GM10266 (cell line): ENCODE results near the gene ALKBH7.

ENCODE experiments used
- DNase-seq: peaks from one replicate; pipeline ENCODE4 v3.0.0; 2012; ENCODE audit errors: extremely low spot score
- TF ChIP-seq, protein P1 (sequence below): IDR thresholded peaks from 2 replicates; pipeline ENCODE4 v1.5.1; 2012; ENCODE audit warnings: mild to moderate bottlenecking, low read depth; ENCODE audit not compliant: control insufficient read depth, insufficient read depth; ENCODE audit errors: missing control alignments

Gene ALKBH7

DNA sequence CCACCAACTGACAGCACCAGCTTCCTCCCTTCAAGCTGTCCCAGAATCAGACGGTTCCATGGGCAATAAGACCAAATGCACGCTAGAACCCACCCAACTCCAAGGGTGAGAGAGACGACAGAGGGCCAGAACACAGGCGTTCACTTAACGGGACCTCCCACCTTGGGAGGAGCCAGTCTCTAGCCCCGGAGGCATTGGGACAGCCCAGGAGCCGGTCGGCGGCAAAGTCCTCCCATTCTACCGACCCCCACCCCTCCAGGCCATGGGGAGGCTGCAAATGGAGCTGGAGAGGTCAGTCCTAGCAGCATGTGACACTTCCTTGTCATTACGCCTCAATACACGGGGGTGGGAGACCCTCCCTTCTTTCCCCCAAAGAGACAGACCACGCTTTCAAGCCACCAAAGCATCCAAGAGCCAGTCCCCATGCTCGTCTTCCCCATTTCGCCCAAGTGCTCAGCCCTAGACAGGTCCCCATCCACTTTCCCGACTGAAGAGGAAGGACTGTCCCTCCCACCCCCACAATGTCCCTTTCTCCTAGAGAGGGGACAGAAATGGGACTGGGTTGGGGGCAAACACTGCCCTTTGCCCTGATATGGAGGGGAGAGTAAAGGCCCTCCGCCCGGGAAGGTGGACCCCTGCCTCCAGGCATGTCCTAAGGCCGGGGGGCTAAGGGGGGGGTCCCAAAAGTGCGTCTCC lies 51.1 kb downstream of the ALKBH7 start:
- TF ChIP-seq, protein P1, sequence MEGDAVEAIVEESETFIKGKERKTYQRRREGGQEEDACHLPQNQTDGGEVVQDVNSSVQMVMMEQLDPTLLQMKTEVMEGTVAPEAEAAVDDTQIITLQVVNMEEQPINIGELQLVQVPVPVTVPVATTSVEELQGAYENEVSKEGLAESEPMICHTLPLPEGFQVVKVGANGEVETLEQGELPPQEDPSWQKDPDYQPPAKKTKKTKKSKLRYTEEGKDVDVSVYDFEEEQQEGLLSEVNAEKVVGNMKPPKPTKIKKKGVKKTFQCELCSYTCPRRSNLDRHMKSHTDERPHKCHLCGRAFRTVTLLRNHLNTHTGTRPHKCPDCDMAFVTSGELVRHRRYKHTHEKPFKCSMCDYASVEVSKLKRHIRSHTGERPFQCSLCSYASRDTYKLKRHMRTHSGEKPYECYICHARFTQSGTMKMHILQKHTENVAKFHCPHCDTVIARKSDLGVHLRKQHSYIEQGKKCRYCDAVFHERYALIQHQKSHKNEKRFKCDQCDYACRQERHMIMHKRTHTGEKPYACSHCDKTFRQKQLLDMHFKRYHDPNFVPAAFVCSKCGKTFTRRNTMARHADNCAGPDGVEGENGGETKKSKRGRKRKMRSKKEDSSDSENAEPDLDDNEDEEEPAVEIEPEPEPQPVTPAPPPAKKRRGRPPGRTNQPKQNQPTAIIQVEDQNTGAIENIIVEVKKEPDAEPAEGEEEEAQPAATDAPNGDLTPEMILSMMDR: no peak
- DNase-seq: peak; percentile 76

DNA sequence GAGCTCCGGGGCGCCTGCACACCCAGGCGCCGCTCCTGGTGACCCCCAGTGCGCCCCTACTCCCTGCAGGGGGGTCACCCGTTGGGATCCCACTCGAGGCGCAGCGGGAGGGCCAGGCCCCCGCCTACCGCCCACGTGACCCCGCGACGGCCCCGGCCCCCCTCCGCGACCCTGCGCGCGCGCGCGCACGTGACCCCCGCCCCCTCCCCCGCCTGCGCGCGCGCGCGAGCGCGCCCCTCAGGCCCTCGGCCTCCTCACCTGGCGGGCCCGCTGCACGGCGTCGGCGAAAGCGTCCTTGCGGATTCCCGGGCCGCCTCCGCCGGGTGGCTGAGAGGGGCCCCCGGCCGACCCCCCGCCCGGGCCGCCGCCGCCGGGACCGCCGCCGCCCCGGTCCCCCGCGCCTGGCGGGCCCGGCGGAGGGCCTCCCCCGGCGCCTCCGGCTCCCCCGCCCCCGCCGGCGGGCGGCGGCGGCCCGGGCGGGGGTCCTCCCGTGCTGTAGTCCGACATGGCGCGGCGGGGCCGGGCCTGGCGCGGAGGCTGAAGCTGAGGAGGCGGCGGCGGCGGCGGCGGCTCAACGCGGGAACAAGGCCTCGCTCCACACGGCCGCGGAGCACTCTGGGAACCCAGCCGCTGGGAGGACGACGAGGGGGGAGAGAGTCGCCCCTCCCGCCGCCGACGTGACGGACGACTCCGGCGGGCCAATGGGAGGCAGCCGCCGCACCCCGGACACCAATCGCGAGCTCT lies 51.8 kb downstream of the ALKBH7 start, which contains the start of gene KHSRP:
KHSRP (minus strand) TSS at position 617 of the 744 bp plus-strand sequence; CDS start at position 507, 110 bp downstream.
- DNase-seq: no peak

More for the DNA sequence above, 51.8 kb downstream of the ALKBH7 start, which contains the start of gene KHSRP:
- TF ChIP-seq, protein P1: no peak
